Type B pancreatic cell (in vitro differentiated cells): ENCODE results near the gene WDR19. TPM values are rescaled to one million over a fixed set of nuclear protein-coding genes. Genes with fewer than 3 reads are reported as not detected.

Experiments
- DNase-seq: peaks from one replicate; pipeline ENCODE4 v3.0.0; 2021; ENCODE audit warnings: mixed read lengths; ENCODE audit not compliant: unreplicated experiment; ENCODE audit errors: extremely low spot score
- H3K27ac Mint-ChIP-seq: 2 replicates; pipeline ENCODE4 v1.8.0; 2021; ENCODE audit warnings: mild to moderate bottlenecking, mixed read lengths
- H3K27me3 Mint-ChIP-seq: 2 replicates; pipeline ENCODE4 v1.8.0; 2021; ENCODE audit warnings: mixed read lengths
- H3K36me3 Mint-ChIP-seq: 2 replicates; pipeline ENCODE4 v1.8.0; 2021; ENCODE audit warnings: mixed read lengths
- H3K4me1 Mint-ChIP-seq: one replicate; pipeline ENCODE4 v1.8.0; 2021; ENCODE audit warnings: mixed read lengths; ENCODE audit not compliant: unreplicated experiment
- H3K4me3 Mint-ChIP-seq: 2 replicates; pipeline ENCODE4 v1.8.0; 2021; ENCODE audit warnings: mild to moderate bottlenecking, mixed read lengths
- H3K9me3 Mint-ChIP-seq: 2 replicates; pipeline ENCODE4 v1.8.0; 2021; ENCODE audit warnings: mixed read lengths
- total RNA-seq: library from RNA; stranded (reverse); gene quantifications from 2 replicates; pipeline ENCODE4 v1.2.1, GENCODE V29; 2021; ENCODE audit warnings: low replicate concordance
- TF ChIP-seq, protein P1 (sequence below): fragments of 200-600 bp; sonication (generic); conservative IDR thresholded peaks from 2 replicates; pipeline ENCODE4 v1.5.0; 2021; ENCODE audit warnings: antibody characterized with exemption, mild to moderate bottlenecking

WDR19 gene
- total RNA-seq, 1 donor from 2014 or later: 68.7 TPM

DNA sequence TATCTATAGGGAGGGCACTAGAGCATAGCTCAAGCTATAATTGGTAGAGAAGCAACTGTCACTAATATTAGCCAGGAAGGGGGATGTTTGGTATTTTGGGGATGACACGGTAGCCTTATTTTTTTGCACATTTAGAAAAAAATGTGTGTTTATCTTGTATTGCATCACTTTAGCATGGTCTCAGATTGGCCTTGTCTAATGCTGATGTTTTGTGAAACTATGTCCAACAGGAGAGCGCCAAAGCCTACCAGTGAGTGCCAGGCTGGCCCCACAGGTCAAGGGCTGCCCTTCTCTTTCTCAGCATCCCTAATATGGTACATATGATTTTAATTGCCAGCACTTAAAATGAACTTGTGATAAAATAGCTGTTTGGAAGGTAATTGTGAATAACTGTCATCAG is 24.8 kb upstream of the WDR19 start:
- H3K9me3 Mint-ChIP-seq: no peaks in the 10 kb centered on the region
- TF ChIP-seq, protein P1, sequence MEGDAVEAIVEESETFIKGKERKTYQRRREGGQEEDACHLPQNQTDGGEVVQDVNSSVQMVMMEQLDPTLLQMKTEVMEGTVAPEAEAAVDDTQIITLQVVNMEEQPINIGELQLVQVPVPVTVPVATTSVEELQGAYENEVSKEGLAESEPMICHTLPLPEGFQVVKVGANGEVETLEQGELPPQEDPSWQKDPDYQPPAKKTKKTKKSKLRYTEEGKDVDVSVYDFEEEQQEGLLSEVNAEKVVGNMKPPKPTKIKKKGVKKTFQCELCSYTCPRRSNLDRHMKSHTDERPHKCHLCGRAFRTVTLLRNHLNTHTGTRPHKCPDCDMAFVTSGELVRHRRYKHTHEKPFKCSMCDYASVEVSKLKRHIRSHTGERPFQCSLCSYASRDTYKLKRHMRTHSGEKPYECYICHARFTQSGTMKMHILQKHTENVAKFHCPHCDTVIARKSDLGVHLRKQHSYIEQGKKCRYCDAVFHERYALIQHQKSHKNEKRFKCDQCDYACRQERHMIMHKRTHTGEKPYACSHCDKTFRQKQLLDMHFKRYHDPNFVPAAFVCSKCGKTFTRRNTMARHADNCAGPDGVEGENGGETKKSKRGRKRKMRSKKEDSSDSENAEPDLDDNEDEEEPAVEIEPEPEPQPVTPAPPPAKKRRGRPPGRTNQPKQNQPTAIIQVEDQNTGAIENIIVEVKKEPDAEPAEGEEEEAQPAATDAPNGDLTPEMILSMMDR: no peak
- no peak for DNase-seq
- H3K27ac Mint-ChIP-seq: no peak overlapping the region
- H3K27me3 Mint-ChIP-seq: no peaks in the 10 kb centered on the region
- no peaks in the 10 kb centered on the region for H3K36me3 Mint-ChIP-seq
- H3K4me1 Mint-ChIP-seq: no peaks in the 10 kb centered on the region
- no peak overlapping the region for H3K4me3 Mint-ChIP-seq

DNA sequence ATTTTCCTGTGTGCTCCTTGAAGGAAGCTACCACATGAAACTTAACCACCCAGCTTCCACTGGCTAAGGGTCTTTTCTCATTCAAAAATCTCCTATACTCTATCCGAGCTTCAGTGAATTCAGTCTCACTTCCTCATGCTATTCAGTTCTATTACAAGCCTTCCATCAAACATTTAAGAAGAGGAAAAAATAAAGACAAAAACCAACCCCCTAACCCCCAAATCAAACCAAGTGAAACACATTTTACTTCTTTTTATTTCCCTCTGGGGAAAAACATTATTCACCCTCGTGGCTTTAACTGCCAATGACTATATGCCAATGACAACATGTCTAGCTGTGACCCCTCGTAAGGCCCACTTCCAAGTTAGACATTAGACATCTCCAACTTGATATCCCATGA is 16.2 kb upstream of the WDR19 start:
- DNase-seq: no peak
- H3K36me3 Mint-ChIP-seq: no peaks in the 10 kb centered on the region
- no peak overlapping the region for H3K27ac Mint-ChIP-seq
- H3K9me3 Mint-ChIP-seq: no peaks in the 10 kb centered on the region
- H3K4me1 Mint-ChIP-seq: no peaks in the 10 kb centered on the region
- TF ChIP-seq, protein P1: no peak
- H3K27me3 Mint-ChIP-seq: no peaks in the 10 kb centered on the region
- no peak overlapping the region for H3K4me3 Mint-ChIP-seq

DNA sequence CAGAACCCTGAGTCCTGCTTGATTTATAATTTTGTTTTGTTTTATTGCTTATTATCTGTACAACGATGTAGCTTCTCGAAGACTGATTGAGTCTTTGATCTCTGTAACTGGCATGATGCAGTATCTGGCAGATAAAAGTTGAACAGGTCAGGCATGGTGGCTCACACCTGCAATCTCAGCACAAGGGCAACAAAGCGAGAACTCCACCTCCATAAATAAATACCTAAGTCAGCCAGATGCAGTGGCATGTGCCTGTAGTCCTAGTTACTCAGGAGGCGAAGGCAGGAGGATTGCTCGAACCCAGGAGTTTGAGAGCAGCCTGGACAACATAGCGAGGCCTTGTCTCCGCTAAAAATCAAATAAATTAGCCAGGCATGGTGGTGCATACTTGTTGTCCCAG is 15.7 kb upstream of the WDR19 start:
- no peak overlapping the region for H3K4me3 Mint-ChIP-seq
- H3K9me3 Mint-ChIP-seq: no peaks in the 10 kb centered on the region
- no peaks in the 10 kb centered on the region for H3K36me3 Mint-ChIP-seq
- H3K27ac Mint-ChIP-seq: no peak overlapping the region
- no peaks in the 10 kb centered on the region for H3K27me3 Mint-ChIP-seq
- H3K4me1 Mint-ChIP-seq: no peaks in the 10 kb centered on the region
- TF ChIP-seq, protein P1: no peak
- DNase-seq: no peak

DNA sequence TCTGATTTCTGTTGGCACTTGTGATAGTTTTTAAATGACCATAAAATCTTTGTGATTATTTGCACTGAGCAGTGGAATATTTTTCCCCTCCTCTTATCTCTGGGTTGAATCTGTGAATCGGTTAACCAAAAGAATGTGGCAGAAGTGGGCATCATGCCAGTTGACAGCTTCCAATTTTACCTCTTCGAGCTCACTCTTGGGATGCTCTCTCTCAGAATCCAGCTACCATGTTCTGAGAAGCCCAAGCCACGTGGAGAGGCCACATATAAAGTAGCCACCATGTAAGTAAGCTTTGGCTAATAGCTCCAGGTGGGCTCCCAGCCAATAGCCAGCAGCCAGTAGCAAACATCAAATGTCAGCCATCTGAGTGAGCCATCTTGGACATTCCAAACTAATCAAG is 12.9 kb upstream of the WDR19 start:
- TF ChIP-seq, protein P1: no peak
- H3K4me1 Mint-ChIP-seq: no peaks in the 10 kb centered on the region
- H3K27ac Mint-ChIP-seq: no peak overlapping the region
- no peak for DNase-seq
- H3K4me3 Mint-ChIP-seq: no peak overlapping the region
- no peaks in the 10 kb centered on the region for H3K9me3 Mint-ChIP-seq
- no peaks in the 10 kb centered on the region for H3K36me3 Mint-ChIP-seq
- H3K27me3 Mint-ChIP-seq: no peaks in the 10 kb centered on the region

DNA sequence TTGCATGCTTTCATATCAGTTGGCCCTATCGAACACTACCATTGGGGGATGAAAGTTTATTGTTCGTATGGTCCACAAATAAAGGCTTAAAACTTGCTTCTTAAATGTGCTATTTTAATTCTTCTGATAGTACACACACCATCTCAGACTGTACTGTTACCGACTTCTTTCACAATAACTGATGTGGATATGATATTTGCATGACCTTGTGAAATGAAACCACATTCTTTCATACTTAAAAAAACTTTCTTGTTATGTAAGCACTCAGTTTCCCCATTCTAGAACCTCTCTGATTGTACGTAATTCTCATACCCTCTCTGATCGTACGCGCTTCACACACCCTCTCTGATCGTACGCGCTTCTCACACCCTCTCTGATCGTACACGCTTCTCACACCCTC is 12.0 kb upstream of the WDR19 start:
- Mint-ChIP-seq H3K4me3 (no peak overlapping the region), H3K27me3 (peaks cover 6% of the 10 kb centered on the region), H3K27ac (no peak overlapping the region)

More for the DNA sequence above, 12.0 kb upstream of the WDR19 start:
- H3K9me3 Mint-ChIP-seq: no peaks in the 10 kb centered on the region
- TF ChIP-seq, protein P1: no peak
- no peaks in the 10 kb centered on the region for H3K36me3 Mint-ChIP-seq
- no peak for DNase-seq
- H3K4me1 Mint-ChIP-seq: no peaks in the 10 kb centered on the region
